Measurements from ENCODE around the gene RABGAP1L. TPM values are rescaled to one million over a fixed set of nuclear protein-coding genes. Genes with fewer than 3 reads are reported as not detected.

The RABGAP1L gene
- total and polyA plus RNA-seq, 2 of the 8 experiments (the other 6 are each of a cell fraction or from before 2014, with no cell fraction given): 33.3 to 156 TPM

- DNase-seq (ENCODE audit: low read depth in 1 of 2, low spot score in 2 of 2) (no peak), FAIRE-seq (no peak)
- H2BK20ac ChIP-seq (ENCODE audit: low read length): no peak overlapping the region
- no peak overlapping the region for H3K4ac ChIP-seq (replicated peaks; ENCODE audit: insufficient read length, low read depth, low read length)
- no peak overlapping the region for H4K91ac ChIP-seq (replicated peaks; ENCODE audit: insufficient read length, low read length)
- ChIA-PET CTCF (ENCODE audit: partially characterized antibody) (interaction anchor here (0.8 kb wide), 1 partner anchor 1981 kb away, joined by 3 read pairs; no protein-coding TSS in a partner anchor), POLR2A (ENCODE audit: partially characterized antibody) (no interaction called here)
- H3K14ac ChIP-seq (ENCODE audit: insufficient read length): no peak overlapping the region
- no peak overlapping the region for H3K56ac ChIP-seq (replicated peaks; ENCODE audit: insufficient read length, low read depth, low read length)
- no peak overlapping the region for H2BK12ac ChIP-seq (ENCODE audit: low read depth, low read length)
- H4K8ac ChIP-seq (ENCODE audit: extremely low read depth, insufficient read depth, low read length): no peak overlapping the region
- no peaks in the 10 kb centered on the region for H3K79me1 ChIP-seq (ENCODE audit: low read depth, low read length)
- H3K27ac ChIP-seq (ENCODE audit: low read depth, low read length): no peak overlapping the region
- no peak overlapping the region for H4K5ac ChIP-seq (ENCODE audit: insufficient read length, low read depth, low read length)
- no peaks in the 10 kb centered on the region for H3K23me2 ChIP-seq (ENCODE audit: low read depth, low read length)
- no peak overlapping the region for H3K18ac ChIP-seq (ENCODE audit: extremely low read depth, low read length)
- no peak overlapping the region for H2AK5ac ChIP-seq (ENCODE audit: low read depth, low read length)
- H3K79me2 ChIP-seq (ENCODE audit: control insufficient read depth in 1 of 2, insufficient read depth in 2 of 2, low read length in 2 of 2): no peaks in the 10 kb centered on the region
- no peak overlapping the region for H3K9ac ChIP-seq (replicated peaks in 1 of 4; ENCODE audit: extremely low read depth in 1 of 4, low read depth in 3 of 4, low read length in 3 of 4)
- no peak overlapping the region for H3K4me2 ChIP-seq (ENCODE audit: insufficient read depth in 1 of 2, low read depth in 2 of 2, low read length in 2 of 2)
- no peak overlapping the region for H3K4me3 ChIP-seq (ENCODE audit: extremely low read depth in 1 of 4, insufficient read depth in 2 of 4, low read depth in 3 of 4, low read length in 4 of 4)
- no peak overlapping the region for H3K23ac ChIP-seq (ENCODE audit: insufficient read length)
- H3K36me3 ChIP-seq (ENCODE audit: control insufficient read depth in 2 of 4, insufficient read depth in 4 of 4, low read length in 3 of 4): no peaks in the 10 kb centered on the region
- H2BK5ac ChIP-seq (ENCODE audit: low read depth, low read length): no peak overlapping the region
- no peak overlapping the region for H2BK120ac ChIP-seq (replicated peaks; ENCODE audit: low read depth, low read length)
- no peaks in the 10 kb centered on the region for H4K20me1 ChIP-seq (replicated peaks in 1 of 2; ENCODE audit: control insufficient read depth in 1 of 2, insufficient read depth in 2 of 2, low read length in 2 of 2)
- H3K9me3 ChIP-seq (ENCODE audit: insufficient read depth in 2 of 2, low read depth in 1 of 2, low read length in 1 of 2): no peaks in the 10 kb centered on the region
- peaks cover 0 to 7% (median 2%) of the 10 kb centered on the region in 4 experiments; a peak in 2 of 7 replicates for H3K4me1 ChIP-seq (replicated peaks in 1 of 4; ENCODE audit: control insufficient read depth in 3 of 4, insufficient read depth in 4 of 4, low read length in 3 of 4)
- no peaks in the 10 kb centered on the region for H3K27me3 ChIP-seq (replicated peaks in 1 of 4; ENCODE audit: control insufficient read depth in 3 of 4, extremely low read depth in 1 of 4, insufficient read depth in 3 of 4, low read length in 3 of 4)
- H2BK15ac ChIP-seq (ENCODE audit: low read length): no peak overlapping the region
- H2AFZ ChIP-seq (ENCODE audit: low read length): no peak overlapping the region
- TF ChIP-seq CTBP2 (IDR thresholded peaks at IDR 0.05; ENCODE audit: borderline replicate concordance, insufficient read depth, insufficient read length, low read length) (no peak), SAP30 (IDR thresholded peaks at IDR 0.05; ENCODE audit: insufficient read depth, insufficient replicate concordance, low read length) (no peak), SRF (IDR thresholded peaks at IDR 0.05; ENCODE audit: low read depth, low read length) (no peak), EZH2 (IDR thresholded peaks at IDR 0.05; ENCODE audit: low read depth, low read length, severe bottlenecking) (no peak), CBX8 (IDR thresholded peaks at IDR 0.05; ENCODE audit: borderline replicate concordance, low read depth, low read length) (no peak), KDM5A (IDR thresholded peaks at IDR 0.05; ENCODE audit: low read length) (no peak), POLR2AphosphoS5 (IDR thresholded peaks at IDR 0.05; ENCODE audit: low read depth, low read length) (no peak), SUZ12 (IDR thresholded peaks at IDR 0.05; ENCODE audit: low read length) (no peak), MAX (IDR thresholded peaks at IDR 0.05) (no peak), RXRA (IDR thresholded peaks at IDR 0.05; ENCODE audit: insufficient read depth, low read depth, low read length) (no peak), HDAC6 (IDR thresholded peaks at IDR 0.05; ENCODE audit: low read depth, low read length) (no peak), SIN3A (conservative IDR thresholded peaks at IDR 0.05 in 1 of 2, IDR thresholded peaks at IDR 0.05 in 1 of 2; ENCODE audit: low read depth in 1 of 2, low read length in 2 of 2) (no peak), EGR1 (IDR thresholded peaks at IDR 0.05; ENCODE audit: borderline replicate concordance, low read depth, low read length) (no peak), CEBPB (IDR thresholded peaks at IDR 0.05; ENCODE audit: low read depth, low read length) (no peak), HDAC2 (IDR thresholded peaks at IDR 0.05; ENCODE audit: borderline replicate concordance in 1 of 2, low read depth in 2 of 2, low read length in 2 of 2) (no peak)
Observed at GRCh38 chr1:174723816-174724215, 564.5 kb downstream of the RABGAP1L start.

Measured in H1 (cell line).